Calu3 (cell line): ENCODE measurements around the gene DUSP23. TPM values are rescaled to one million over a fixed set of nuclear protein-coding genes. Genes with fewer than 3 reads are reported as not detected.

Experiments
- BruUV-seq: library from RNA; stranded (reverse); fragments of 400-500 nt; replicated peaks from 2 replicates; lab custom pipeline; 2021; lab: Mats Ljungman, UMichigan
- CTCF ChIA-PET: fragments of 300-600 bp; sonication (Branson Sonifier 250); formaldehyde crosslinking; loops from one replicate; lab custom pipeline; 2022; ENCODE audit warnings: antibody characterized with exemption; lab: Charles Lee
- DNase-seq: peaks from one replicate; pipeline ENCODE4 v3.0.0; 2022
- H3K27ac Mint-ChIP-seq: one replicate; pipeline ENCODE4 v1.8.0; 2022; ENCODE audit warnings: mixed read lengths; ENCODE audit not compliant: unreplicated experiment
- H3K27me3 Mint-ChIP-seq: one replicate; pipeline ENCODE4 v1.8.0; 2022; ENCODE audit warnings: mixed read lengths; ENCODE audit not compliant: unreplicated experiment
- H3K36me3 Mint-ChIP-seq: one replicate; pipeline ENCODE4 v1.8.0; 2022; ENCODE audit warnings: mild to moderate bottlenecking, moderate library complexity, mixed read lengths; ENCODE audit not compliant: insufficient read depth, unreplicated experiment
- H3K4me1 Mint-ChIP-seq: one replicate; pipeline ENCODE4 v1.8.0; 2022; ENCODE audit warnings: mild to moderate bottlenecking, low read depth, mixed read lengths; ENCODE audit not compliant: unreplicated experiment
- H3K4me3 Mint-ChIP-seq: one replicate; pipeline ENCODE4 v1.8.0; 2022; ENCODE audit warnings: mild to moderate bottlenecking, low read depth, moderate library complexity, mixed read lengths; ENCODE audit not compliant: unreplicated experiment
- H3K9me3 Mint-ChIP-seq: one replicate; pipeline ENCODE4 v1.8.0; 2022; ENCODE audit warnings: low read depth, mixed read lengths; ENCODE audit not compliant: unreplicated experiment
- CTCF ChIP-seq: fragments of 200-600 bp; IDR thresholded peaks from one replicate; pipeline ENCODE4 v1.8.0; 2022; ENCODE audit warnings: antibody characterized with exemption; ENCODE audit not compliant: unreplicated experiment
- intact Hi-C: fragments of 100-400 bp; cut with micrococcal nuclease; formaldehyde crosslinking; loops from one replicate; pipeline ENCODE4 v1.10.0; 2022; ENCODE audit not compliant: unreplicated experiment
- total RNA-seq: library from RNA; stranded (reverse); gene quantifications from 2 replicates; pipeline ENCODE4 v1.2.3, GENCODE V29; 2022

Gene DUSP23
- total RNA-seq, 1 experiment from 2014 or later = 10.6 TPM

- no peaks in the 10 kb centered on the region for H3K4me1 Mint-ChIP-seq
- intact Hi-C loops = loop anchor here (2.0 kb wide), 1 partner anchor 62 kb away; no protein-coding TSS in a partner anchor
- CTCF ChIA-PET = interaction anchor here (1.0 to 1.2 kb wide), 2 partner anchors 30 to 66 kb away, joined by 3 read pairs; no protein-coding TSS in a partner anchor
- no peak overlapping the region for H3K4me3 Mint-ChIP-seq
- H3K36me3 Mint-ChIP-seq = no peaks in the 10 kb centered on the region
- no peaks in the 10 kb centered on the region for H3K9me3 Mint-ChIP-seq
- peak; percentile 70 for TF ChIP-seq CTCF
- peak; percentile 63 for DNase-seq
- no TSS peak for BruUV-seq
- H3K27me3 Mint-ChIP-seq = peaks cover 74% of the 10 kb centered on the region
- no peak overlapping the region for H3K27ac Mint-ChIP-seq
Measured at GRCh38 chr1:159829273-159829634, 48.5 kb downstream of the DUSP23 start.

GRCh38 chr1:159829822-159830465, 49.2 kb downstream of the DUSP23 start:
- H3K9me3 Mint-ChIP-seq = no peaks in the 10 kb centered on the region
- no TSS peak for BruUV-seq
- CTCF ChIA-PET = interaction anchor here (0.7 to 1.2 kb wide), 3 partner anchors 26 to 65 kb away, joined by 3 read pairs; no protein-coding TSS in a partner anchor
- no peak for DNase-seq
- H3K36me3 Mint-ChIP-seq = no peaks in the 10 kb centered on the region
- peaks cover 67% of the 10 kb centered on the region for H3K27me3 Mint-ChIP-seq
- H3K27ac Mint-ChIP-seq = no peak overlapping the region
- no peak for TF ChIP-seq CTCF
- intact Hi-C loops = loop anchor here (2.0 kb wide), 1 partner anchor 61 kb away; no protein-coding TSS in a partner anchor
- H3K4me3 Mint-ChIP-seq = no peak overlapping the region
- H3K4me1 Mint-ChIP-seq = no peaks in the 10 kb centered on the region

- H3K9me3 Mint-ChIP-seq = no peaks in the 10 kb centered on the region
- intact Hi-C loops = no loop called here
- no peak overlapping the region for H3K27ac Mint-ChIP-seq
- BruUV-seq = no TSS peak
- H3K27me3 Mint-ChIP-seq = peaks cover 60% of the 10 kb centered on the region
- no peaks in the 10 kb centered on the region for H3K4me1 Mint-ChIP-seq
- no peak for DNase-seq
- CTCF ChIA-PET = no interaction called here
- no peak for TF ChIP-seq CTCF
- H3K36me3 Mint-ChIP-seq = no peaks in the 10 kb centered on the region
- H3K4me3 Mint-ChIP-seq = no peak overlapping the region
Measured at GRCh38 chr1:159830722-159831121, 50.0 kb downstream of the DUSP23 start.

- CTCF ChIA-PET = no interaction called here
- no peak for DNase-seq
- BruUV-seq = no TSS peak
- Mint-ChIP-seq H3K4me3 (no peak overlapping the region), H3K4me1 (peaks cover 3% of the 10 kb centered on the region), H3K36me3 (no peaks in the 10 kb centered on the region), H3K27ac (no peak overlapping the region), H3K27me3 (peaks cover 51% of the 10 kb centered on the region), H3K9me3 (no peaks in the 10 kb centered on the region)
- intact Hi-C loops = no loop called here
- TF ChIP-seq CTCF = no peak
Measured at GRCh38 chr1:159831412-159832141, 50.8 kb downstream of the DUSP23 start.

Other genes with a start within 250 kb of the DUSP23 start
- gene OR10J5, start 245.0 kb upstream of the DUSP23 start, total RNA-seq = not detected in 2 replicates
- gene APCS, start 193.1 kb upstream of the DUSP23 start, total RNA-seq = 0.66 TPM in 1 of 2 replicates, not detected in the other
- 0.80 and 3.6 TPM in 2 replicates for gene CRP, start 66.4 kb upstream of the DUSP23 start, total RNA-seq
- gene FCRL6, start 21.4 kb downstream of the DUSP23 start, total RNA-seq = not detected in 2 replicates
- not detected in 2 replicates for gene SLAMF8, start 45.9 kb downstream of the DUSP23 start, total RNA-seq
- not detected in 2 replicates for gene VSIG8, start 81.7 kb downstream of the DUSP23 start, total RNA-seq
- 1.6 and 1.8 TPM in 2 replicates for gene CFAP45, start 119.2 kb downstream of the DUSP23 start, total RNA-seq
- gene TAGLN2, start 144.5 kb downstream of the DUSP23 start, total RNA-seq = 612 and 708 TPM in 2 replicates
- 7.5 and 7.6 TPM in 2 replicates for gene IGSF9, start 164.7 kb downstream of the DUSP23 start, total RNA-seq
- not detected in 2 replicates for gene SLAMF9, start 173.3 kb downstream of the DUSP23 start, total RNA-seq